Small intestine (tissue), 7 donors: Measurements from ENCODE around the gene BATF. TPM values are rescaled to one million over a fixed set of nuclear protein-coding genes. Genes with fewer than 3 reads are reported as not detected.

ENCODE experiments used
- DNase-seq, 2 donors: peaks; one replicate each; pipeline versions ENCODE4 v3.0.0 to v3.0.0-alpha.2; 2013
- FAIRE-seq: peaks from 2 replicates; lab custom pipeline; 2012; peaks lifted over from hg19 to GRCh38; lab: Jason Lieb, UNC
- H3K27ac ChIP-seq, 3 donors: one replicate each; pipeline ENCODE4 v1.5.1; 2013; ENCODE audit warnings: low read length in 2 of 3, mild to moderate bottlenecking in 2 of 3, control low read depth in 1 of 3, inconsistent platforms in 1 of 3, low read depth in 1 of 3, moderate library complexity in 1 of 3
- H3K27me3 ChIP-seq, 3 donors: one replicate each; pipeline ENCODE4 v1.6.1; 2013; ENCODE audit warnings: low read length in 3 of 3, inconsistent platforms in 1 of 3; ENCODE audit not compliant: control insufficient read depth in 3 of 3, insufficient read depth in 3 of 3
- H3K36me3 ChIP-seq, 3 donors: one replicate each; pipeline ENCODE4 v1.6.1; 2013; ENCODE audit warnings: low read length in 3 of 3, inconsistent platforms in 1 of 3, low read depth in 1 of 3, mild to moderate bottlenecking in 1 of 3, moderate library complexity in 1 of 3; ENCODE audit not compliant: control insufficient read depth in 3 of 3, insufficient read depth in 2 of 3
- H3K4me1 ChIP-seq, 3 donors: one replicate each; pipeline ENCODE4 v1.6.1; 2013; ENCODE audit warnings: low read length in 2 of 3, inconsistent platforms in 1 of 3, low read depth in 1 of 3, mild to moderate bottlenecking in 1 of 3, moderate library complexity in 1 of 3; ENCODE audit not compliant: control insufficient read depth in 3 of 3, insufficient read depth in 2 of 3
- H3K4me3 ChIP-seq, 3 donors: one replicate each; pipeline ENCODE4 v1.5.1; 2013; ENCODE audit warnings: low read length in 3 of 3, control low read depth in 1 of 3, inconsistent platforms in 1 of 3, low read depth in 1 of 3, mild to moderate bottlenecking in 1 of 3, moderate library complexity in 1 of 3
- H3K9me3 ChIP-seq, 2 donors: one replicate each; pipeline ENCODE4 v1.6.1; 2013; ENCODE audit warnings: low read depth in 1 of 2, low read length in 1 of 2; ENCODE audit not compliant: control insufficient read depth in 2 of 2, insufficient read depth in 1 of 2
- WGBS, 3 donors: extraction: QIAGEN DNeasy Blood & Tissue Kit; methylation state at CpG; one replicate each; pipeline ENCODE4 v1.1.7; 2013; 5-methylcytosine and 5-hydroxymethylcytosine counted together
- polyA plus RNA-seq, 4 donors: library from polyadenylated mRNA; stranded (reverse) in 3 of 4; unstranded in 1 of 4; fragments of 200-250 nt in 3 of 4; fragments of 120-200 nt in 1 of 4; gene quantifications; one replicate each; pipeline versions ENCODE4 v1.2.1 to v1.2.3, GENCODE V29; 2013
- donor health status: healthy with polysubstance abuse.
- donor health status: control.
- donor health status: control.
- donor health status: Bipolar disorder and iron deficiency.
- donor health status: healthy.

BATF gene
- polyA plus RNA-seq, 4 donors = 0.74 to 5.9 (median 4.7) TPM

- H3K4me3 ChIP-seq = no peak overlapping the region
- peaks cover 0 to 4% (median 0%) of the 10 kb centered on the region in 3 donors for H3K4me1 ChIP-seq
- FAIRE-seq (no peak), DNase-seq (no peak)
- H3K9me3 ChIP-seq = peaks cover 0 to 16% of the 10 kb centered on the region in 2 donors
- WGBS, 3 donors = 94 to 98% (median 96%) methylated on average over 6 of the region's 6 CpGs
- H3K27ac ChIP-seq = no peak overlapping the region
- no peaks in the 10 kb centered on the region for H3K27me3 ChIP-seq
- H3K36me3 ChIP-seq = no peaks in the 10 kb centered on the region
Observed at GRCh38 chr14:75553157-75553556, 30.9 kb downstream of the BATF start.

GRCh38 chr14:75553761-75554364 is 31.6 kb downstream of the BATF start:
- no peak overlapping the region for H3K27ac ChIP-seq
- DNase-seq (no peak), FAIRE-seq (no peak)
- no peak overlapping the region for H3K4me3 ChIP-seq
- peaks cover 0 to 19% of the 10 kb centered on the region in 2 donors for H3K9me3 ChIP-seq
- no peaks in the 10 kb centered on the region for H3K27me3 ChIP-seq
- no peaks in the 10 kb centered on the region for H3K36me3 ChIP-seq
- H3K4me1 ChIP-seq = no peaks in the 10 kb centered on the region
- 69 to 74% (median 70%) methylated on average over 4 of the region's 4 CpGs for WGBS, 3 donors

GRCh38 chr14:75554482-75554881 is 32.2 kb downstream of the BATF start:
- no peak for FAIRE-seq

GRCh38 chr14:75558440-75558839 is 36.2 kb downstream of the BATF start:
- Histone ChIP-seq H3K4me3 (no peak overlapping the region), H3K27ac (no peak overlapping the region), H3K27me3 (no peaks in the 10 kb centered on the region), H3K4me1 (no peaks in the 10 kb centered on the region), H3K36me3 (no peaks in the 10 kb centered on the region), H3K9me3 (peaks cover 0 to 19% of the 10 kb centered on the region in 2 donors)
- DNase-seq = no peak
- 82 to 86% (median 84%) methylated on average over 5 of the region's 5 CpGs for WGBS, 3 donors
- FAIRE-seq = no peak

More at GRCh38 chr14:75554482-75554881, 32.2 kb downstream of the BATF start:
- DNase-seq = no peak
- Histone ChIP-seq H3K9me3 (peaks cover 0 to 19% of the 10 kb centered on the region in 2 donors), H3K27me3 (no peaks in the 10 kb centered on the region), H3K4me3 (no peak overlapping the region), H3K4me1 (no peaks in the 10 kb centered on the region), H3K27ac (no peak overlapping the region), H3K36me3 (no peaks in the 10 kb centered on the region)
- WGBS, 3 donors = 46 to 66% (median 47%) methylated on average over 2 of the region's 2 CpGs

GRCh38 chr14:75559045-75559444 is 36.8 kb downstream of the BATF start:
- no peaks in the 10 kb centered on the region for H3K27me3 ChIP-seq
- FAIRE-seq (no peak), DNase-seq (no peak)
- no peak overlapping the region for H3K4me3 ChIP-seq
- no peak overlapping the region for H3K27ac ChIP-seq
- 86 to 88% (median 87%) methylated on average over 4 to 6 of the region's 6 CpGs for WGBS, 3 donors
- no peaks in the 10 kb centered on the region for H3K36me3 ChIP-seq
- no peaks in the 10 kb centered on the region for H3K4me1 ChIP-seq
- H3K9me3 ChIP-seq = peaks cover 0 to 19% of the 10 kb centered on the region in 2 donors

- Histone ChIP-seq H3K36me3 (no peaks in the 10 kb centered on the region), H3K4me1 (no peaks in the 10 kb centered on the region), H3K27me3 (no peaks in the 10 kb centered on the region), H3K27ac (no peak overlapping the region), H3K9me3 (peaks cover 0 to 19% of the 10 kb centered on the region in 2 donors), H3K4me3 (no peak overlapping the region)
- no peak for FAIRE-seq
- 86 to 91% (median 88%) methylated on average over 6 of the region's 6 CpGs for WGBS, 3 donors
- no peak for DNase-seq
Observed at GRCh38 chr14:75559451-75560222, 37.4 kb downstream of the BATF start.

GRCh38 chr14:75561013-75561432 is 38.8 kb downstream of the BATF start:
- Histone ChIP-seq H3K9me3 (peaks cover 0 to 19% of the 10 kb centered on the region in 2 donors), H3K4me3 (no peak overlapping the region), H3K4me1 (no peaks in the 10 kb centered on the region), H3K27ac (no peak overlapping the region), H3K27me3 (no peaks in the 10 kb centered on the region), H3K36me3 (no peaks in the 10 kb centered on the region)
- DNase-seq = peak; percentile 88
- no peak for FAIRE-seq
- WGBS, 3 donors = 1 to 4% (median 3%) methylated on average over 6 of the region's 6 CpGs

GRCh38 chr14:75562089-75562488 is 39.8 kb downstream of the BATF start:
- Histone ChIP-seq H3K4me3 (no peak overlapping the region), H3K4me1 (no peaks in the 10 kb centered on the region), H3K36me3 (no peaks in the 10 kb centered on the region), H3K9me3 (peaks cover 0 to 13% of the 10 kb centered on the region in 2 donors), H3K27me3 (no peaks in the 10 kb centered on the region), H3K27ac (no peak overlapping the region)
- WGBS, 3 donors = 42 to 53% (median 44%) methylated on average over 7 of the region's 7 CpGs
- DNase-seq (peak in 1 of 2 donors; percentile 22), FAIRE-seq (no peak)
